DMS114 treated with DMSO at 0.1 percent for 48 hours (cell line): ENCODE data around the gene CD44.

ENCODE experiments used
- DNase-seq: peaks from one replicate; lab custom pipeline; 2025; ENCODE audit not compliant: unreplicated experiment; lab: John Stamatoyannopoulos, UW

Gene CD44

GRCh38 chr11:35136311-35136710, 2.7 kb upstream of the CD44 start:
- no peak for DNase-seq

GRCh38 chr11:35138058-35138457, 913 bp upstream of the CD44 start:
- no peak for DNase-seq

GRCh38 chr11:35138606-35138942, 397 bp upstream of the CD44 start:
- peak; percentile 38 for DNase-seq

- no peak for DNase-seq
Measured at GRCh38 chr11:35139722-35140282, 831 bp downstream of the CD44 start.

- no peak for DNase-seq
Measured at GRCh38 chr11:35141071-35141470, 2.1 kb downstream of the CD44 start.

GRCh38 chr11:35141571-35141971, 2.6 kb downstream of the CD44 start:
- DNase-seq = no peak

- no peak for DNase-seq
Measured at GRCh38 chr11:35142481-35143075, 3.6 kb downstream of the CD44 start.

- DNase-seq = no peak
Measured at GRCh38 chr11:35143297-35144135, 4.5 kb downstream of the CD44 start.

GRCh38 chr11:35144136-35144741, 5.3 kb downstream of the CD44 start:
- no peak for DNase-seq

GRCh38 chr11:35144806-35145205, 5.8 kb downstream of the CD44 start:
- no peak for DNase-seq

GRCh38 chr11:35145271-35145670, 6.3 kb downstream of the CD44 start:
- no peak for DNase-seq

GRCh38 chr11:35146074-35146521, 7.1 kb downstream of the CD44 start:
- no peak for DNase-seq

GRCh38 chr11:35146711-35147110, 7.7 kb downstream of the CD44 start:
- no peak for DNase-seq

- no peak for DNase-seq
Measured at GRCh38 chr11:35147235-35147634, 8.3 kb downstream of the CD44 start.

- DNase-seq = no peak
Measured at GRCh38 chr11:35148163-35148837, 9.3 kb downstream of the CD44 start.

GRCh38 chr11:35150454-35150853, 11.5 kb downstream of the CD44 start:
- DNase-seq = no peak

GRCh38 chr11:35151241-35151640, 12.3 kb downstream of the CD44 start:
- DNase-seq = no peak

- no peak for DNase-seq
Measured at GRCh38 chr11:35151683-35152280, 12.8 kb downstream of the CD44 start.

GRCh38 chr11:35152575-35152974, 13.6 kb downstream of the CD44 start:
- no peak for DNase-seq

- DNase-seq = no peak
Measured at GRCh38 chr11:35153280-35153679, 14.3 kb downstream of the CD44 start.

GRCh38 chr11:35154952-35155351, 16.0 kb downstream of the CD44 start:
- DNase-seq = no peak
